Right atrium auricular region (tissue), 2 donors: Measurements from ENCODE around the gene ZNF343. TPM values are rescaled to one million over a fixed set of nuclear protein-coding genes. Genes with fewer than 3 reads are reported as not detected.
"Not testable (repeated sequence)": the region's sequence is repeated elsewhere in the genome, so short reads cannot be mapped to it uniquely, and the experiment has no call there.

Experiments used
- DNase-seq: peaks from one replicate; pipeline ENCODE4 v3.0.0-alpha.2; 2019; ENCODE audit warnings: low spot score
- H3K27ac ChIP-seq, 2 donors: fragments of 200-600 bp; sonication (generic); 1 replicate in 1 of 2; 2 replicates in 1 of 2; pipeline ENCODE4 v1.5.1; 2016 to 2019
- H3K27me3 ChIP-seq, 2 donors: fragments of 200-600 bp; sonication (generic); one replicate each; pipeline versions ENCODE4 v1.5.1 to v1.6.0; 2017 to 2019
- H3K36me3 ChIP-seq: fragments of 200-600 bp; sonication (generic); one replicate; pipeline ENCODE4 v1.5.1; 2016
- H3K4me1 ChIP-seq, 2 donors: fragments of 200-600 bp; sonication (generic); one replicate each; pipeline versions ENCODE4 v1.5.1 to v1.6.0; 2017 to 2019
- H3K4me3 ChIP-seq, 2 donors: fragments of 200-600 bp; sonication (generic); 1 replicate in 1 of 2; 2 replicates in 1 of 2; pipeline ENCODE4 v1.5.1; 2017 to 2019; ENCODE audit warnings: mild to moderate bottlenecking in 1 of 2, moderate library complexity in 1 of 2
- H3K9me3 ChIP-seq, 2 donors: fragments of 200-600 bp; sonication (generic); one replicate each; pipeline ENCODE4 v1.5.1; 2019
- CTCF ChIP-seq, 2 donors: fragments of 200-600 bp; sonication (generic); IDR thresholded peaks; one replicate each; pipeline ENCODE4 v1.5.1; 2019; ENCODE audit warnings: antibody characterized with exemption in 2 of 2
- total RNA-seq, 2 donors: library from RNA; depleted of rRNA; stranded (reverse); fragments of >200 nt; gene quantifications; one replicate each; pipeline ENCODE4 v1.1.0, GENCODE V29; 2016

Gene ZNF343
- total RNA-seq, 2 donors from 2014 or later, result 5.1 TPM

GRCh38 chr20:2507875-2508630 lies 662 bp downstream of the ZNF343 start:
- Histone ChIP-seq H3K9me3 (no peaks in the 10 kb centered on the region), H3K27ac (peak overlapping the region; percentile 86 to 89), H3K4me1 (peaks cover 0 to 16% of the 10 kb centered on the region in 2 donors), H3K27me3 (no peaks in the 10 kb centered on the region), H3K4me3 (peak overlapping the region; percentile 82 to 86), H3K36me3 (no peaks in the 10 kb centered on the region)
- no peak for DNase-seq
- no peak for TF ChIP-seq CTCF (IDR thresholded peaks at IDR 0.05)

- Histone ChIP-seq H3K27ac (no peak overlapping the region), H3K36me3 (no peaks in the 10 kb centered on the region), H3K4me3 (peak overlapping the region in 1 of 2 donors; percentile 86), H3K27me3 (no peaks in the 10 kb centered on the region), H3K4me1 (peaks cover 0 to 16% of the 10 kb centered on the region in 2 donors), H3K9me3 (no peaks in the 10 kb centered on the region)
- TF ChIP-seq CTCF (IDR thresholded peaks at IDR 0.05), result no peak
- no peak for DNase-seq
These were observed 1.3 kb downstream of the ZNF343 start for GRCh38 chr20:2507464-2507863.

- not testable (repeated sequence) for DNase-seq, H3K27me3 ChIP-seq, H3K4me3 ChIP-seq, H3K36me3 ChIP-seq, H3K27ac ChIP-seq, H3K9me3 ChIP-seq
- peaks cover 0 to 16% of the 10 kb centered on the region in 2 donors for H3K4me1 ChIP-seq
These were observed 2.3 kb downstream of the ZNF343 start for GRCh38 chr20:2506426-2506825.

GRCh38 chr20:2504803-2505202 lies 3.9 kb downstream of the ZNF343 start:
- H3K4me1 ChIP-seq, result peaks cover 0 to 16% of the 10 kb centered on the region in 2 donors

GRCh38 chr20:2502808-2503384 lies 5.8 kb downstream of the ZNF343 start:
- not testable (repeated sequence) for H3K4me3 ChIP-seq, H3K4me1 ChIP-seq, H3K27ac ChIP-seq, H3K9me3 ChIP-seq, DNase-seq, H3K27me3 ChIP-seq
- H3K36me3 ChIP-seq, result peaks cover 23% of the 10 kb centered on the region

More at GRCh38 chr20:2504803-2505202, 3.9 kb downstream of the ZNF343 start:
- H3K4me3 ChIP-seq, H3K9me3 ChIP-seq, H3K36me3 ChIP-seq, H3K27ac ChIP-seq, H3K27me3 ChIP-seq, DNase-seq: not testable (repeated sequence)

GRCh38 chr20:2485661-2486060 lies 23.1 kb downstream of the ZNF343 start:
- no peaks in the 10 kb centered on the region for H3K27me3 ChIP-seq
- no peak for DNase-seq
- H3K36me3 ChIP-seq, result peaks cover 40% of the 10 kb centered on the region
- H3K9me3 ChIP-seq, result no peaks in the 10 kb centered on the region
- H3K27ac ChIP-seq, result peak overlapping the region in 1 of 2 donors; percentile 8
- H3K4me3 ChIP-seq, result no peak overlapping the region
- no peak for TF ChIP-seq CTCF (IDR thresholded peaks at IDR 0.05)
- peaks cover 0 to 6% of the 10 kb centered on the region in 2 donors for H3K4me1 ChIP-seq

GRCh38 chr20:2485080-2485479 lies 23.6 kb downstream of the ZNF343 start:
- no peaks in the 10 kb centered on the region for H3K9me3 ChIP-seq
- TF ChIP-seq CTCF (IDR thresholded peaks at IDR 0.05), result no peak
- peaks cover 39% of the 10 kb centered on the region for H3K36me3 ChIP-seq
- H3K27ac ChIP-seq, result no peak overlapping the region
- DNase-seq, result no peak
- peaks cover 0 to 6% of the 10 kb centered on the region in 2 donors for H3K4me1 ChIP-seq
- H3K4me3 ChIP-seq, result no peak overlapping the region
- no peaks in the 10 kb centered on the region for H3K27me3 ChIP-seq
